OCI-LY3 (cell line): Measurements from ENCODE around the gene CCT8.

Source experiments
- H2AFZ ChIP-seq: fragments of 200-600, 300-600 bp; shearing (Covaris generic); 2 replicates; pipeline ENCODE4 v1.6.0; 2014; ENCODE audit warnings: antibody characterized with exemption, low read depth, low read length
- H3K27ac ChIP-seq: fragments of 200-600, 300-600 bp; sonication (generic); 2 replicates; pipeline ENCODE4 v1.5.1; 2014; ENCODE audit warnings: mild to moderate bottlenecking, low read length, moderate library complexity, mixed read lengths
- H3K27me3 ChIP-seq: fragments of 200-600, 300-600 bp; sonication (generic); 2 replicates; pipeline ENCODE4 v1.6.1; 2014; ENCODE audit warnings: low read depth, low read length, mixed read lengths
- H3K36me3 ChIP-seq: fragments of 200-600, 300-600 bp; sonication (generic); replicated peaks from 2 replicates; pipeline ENCODE3; 2014; ENCODE audit warnings: low read depth, low read length, mixed read lengths
- H3K4me1 ChIP-seq: fragments of 300-600, 200-600 bp; sonication (generic); 2 replicates; pipeline ENCODE4 v1.6.1; 2014; ENCODE audit warnings: low read length, mixed read lengths
- H3K4me2 ChIP-seq: fragments of 200-600, 300-600 bp; sonication (generic); 2 replicates; pipeline ENCODE4 v1.6.1; 2014; ENCODE audit warnings: low read length, mixed read lengths
- H3K4me3 ChIP-seq: fragments of 300-600, 200-600 bp; sonication (generic); 2 replicates; pipeline ENCODE4 v1.5.1; 2014; ENCODE audit warnings: antibody characterized with exemption, mild to moderate bottlenecking, low read length, moderate library complexity
- H3K79me2 ChIP-seq: fragments of 300-600, 200-600 bp; shearing (Covaris generic); 2 replicates; pipeline ENCODE4 v1.6.1; 2014; ENCODE audit warnings: mild to moderate bottlenecking, low read length, mixed read lengths
- H3K9ac ChIP-seq: fragments of 300-600, 200-600 bp; shearing (Covaris generic); 2 replicates; pipeline ENCODE4 v1.6.0; 2014; ENCODE audit warnings: mild to moderate bottlenecking, low read length, moderate library complexity
- H3K9me3 ChIP-seq: fragments of 200-600, 300-600 bp; shearing (Covaris generic); 2 replicates; pipeline ENCODE4 v1.6.1; 2014; ENCODE audit warnings: low read length, mixed read lengths; ENCODE audit not compliant: insufficient read depth
- H4K20me1 ChIP-seq: fragments of 200-600, 300-600 bp; sonication (generic); 2 replicates; pipeline ENCODE4 v1.6.1; 2016; ENCODE audit warnings: low read length, mixed read lengths; ENCODE audit not compliant: insufficient read depth
- EZH2phosphoT487 ChIP-seq: fragments of 200-600 bp; shearing (Covaris generic); IDR thresholded peaks from 2 replicates; pipeline ENCODE4 v1.6.1; 2018; ENCODE audit warnings: antibody characterized with exemption, mixed run types, low read depth
- TF ChIP-seq, protein P1 (sequence below): fragments of 200-600, 300-600 bp; sonication (generic); IDR thresholded peaks from 2 replicates; pipeline ENCODE4 v1.5.1; 2014; ENCODE audit warnings: antibody characterized with exemption, low read length, low read depth

CCT8 gene, protein sequence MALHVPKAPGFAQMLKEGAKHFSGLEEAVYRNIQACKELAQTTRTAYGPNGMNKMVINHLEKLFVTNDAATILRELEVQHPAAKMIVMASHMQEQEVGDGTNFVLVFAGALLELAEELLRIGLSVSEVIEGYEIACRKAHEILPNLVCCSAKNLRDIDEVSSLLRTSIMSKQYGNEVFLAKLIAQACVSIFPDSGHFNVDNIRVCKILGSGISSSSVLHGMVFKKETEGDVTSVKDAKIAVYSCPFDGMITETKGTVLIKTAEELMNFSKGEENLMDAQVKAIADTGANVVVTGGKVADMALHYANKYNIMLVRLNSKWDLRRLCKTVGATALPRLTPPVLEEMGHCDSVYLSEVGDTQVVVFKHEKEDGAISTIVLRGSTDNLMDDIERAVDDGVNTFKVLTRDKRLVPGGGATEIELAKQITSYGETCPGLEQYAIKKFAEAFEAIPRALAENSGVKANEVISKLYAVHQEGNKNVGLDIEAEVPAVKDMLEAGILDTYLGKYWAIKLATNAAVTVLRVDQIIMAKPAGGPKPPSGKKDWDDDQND

DNA sequence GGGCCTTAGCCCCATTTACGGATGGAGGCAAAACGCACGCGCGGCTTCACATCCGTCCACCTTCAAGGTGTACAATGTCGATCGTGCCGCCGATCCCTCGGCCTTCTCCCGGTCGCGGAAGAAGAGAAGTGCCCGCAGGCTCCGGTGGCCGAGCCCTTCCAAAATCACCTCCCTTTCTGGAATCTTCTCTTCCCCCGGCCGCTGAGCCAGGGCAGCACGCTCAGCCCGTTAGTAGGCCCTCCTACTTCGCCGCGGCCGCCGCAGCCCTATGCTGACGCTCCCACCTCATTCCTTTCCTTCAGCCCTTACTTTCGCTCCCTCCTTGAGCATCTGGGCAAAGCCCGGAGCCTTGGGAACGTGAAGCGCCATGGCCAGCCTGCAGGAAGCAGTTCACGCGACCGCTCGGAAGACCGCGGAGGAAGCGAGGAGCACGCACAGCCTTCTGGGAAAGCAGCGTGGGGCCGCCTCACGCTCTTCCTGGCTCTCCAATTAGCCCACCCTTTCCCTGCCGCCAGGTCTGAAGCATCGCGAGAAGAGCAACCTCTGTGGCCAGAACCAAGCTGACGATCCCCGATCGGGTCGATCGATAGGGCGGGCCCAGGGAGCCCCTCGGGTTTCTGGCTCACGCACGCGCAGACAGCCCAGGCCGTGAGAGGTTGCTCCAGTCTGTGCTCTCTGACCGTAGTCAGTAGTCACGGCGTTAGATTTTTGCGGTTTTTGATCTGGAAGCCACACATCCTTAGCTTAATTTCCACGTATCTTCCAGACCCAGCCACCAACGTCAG lies at the start of gene CCT8:
TSS of gene CCT8 (minus strand) at position 427 of the 785 bp plus-strand sequence. CDS start at position 369, 58 bp downstream.
- TF ChIP-seq EZH2phosphoT487: no peak
- TF ChIP-seq, protein P1, sequence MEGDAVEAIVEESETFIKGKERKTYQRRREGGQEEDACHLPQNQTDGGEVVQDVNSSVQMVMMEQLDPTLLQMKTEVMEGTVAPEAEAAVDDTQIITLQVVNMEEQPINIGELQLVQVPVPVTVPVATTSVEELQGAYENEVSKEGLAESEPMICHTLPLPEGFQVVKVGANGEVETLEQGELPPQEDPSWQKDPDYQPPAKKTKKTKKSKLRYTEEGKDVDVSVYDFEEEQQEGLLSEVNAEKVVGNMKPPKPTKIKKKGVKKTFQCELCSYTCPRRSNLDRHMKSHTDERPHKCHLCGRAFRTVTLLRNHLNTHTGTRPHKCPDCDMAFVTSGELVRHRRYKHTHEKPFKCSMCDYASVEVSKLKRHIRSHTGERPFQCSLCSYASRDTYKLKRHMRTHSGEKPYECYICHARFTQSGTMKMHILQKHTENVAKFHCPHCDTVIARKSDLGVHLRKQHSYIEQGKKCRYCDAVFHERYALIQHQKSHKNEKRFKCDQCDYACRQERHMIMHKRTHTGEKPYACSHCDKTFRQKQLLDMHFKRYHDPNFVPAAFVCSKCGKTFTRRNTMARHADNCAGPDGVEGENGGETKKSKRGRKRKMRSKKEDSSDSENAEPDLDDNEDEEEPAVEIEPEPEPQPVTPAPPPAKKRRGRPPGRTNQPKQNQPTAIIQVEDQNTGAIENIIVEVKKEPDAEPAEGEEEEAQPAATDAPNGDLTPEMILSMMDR: no peak
- peak within 1 kb of the TSS; percentile 94 for H3K9ac ChIP-seq
- peak within 1 kb of the TSS; percentile 82 for H3K4me3 ChIP-seq
- no peaks in the 10 kb centered on the region for H3K9me3 ChIP-seq
- peaks cover 19% of the 10 kb centered on the region for H3K4me1 ChIP-seq
- peaks cover 58% of the 10 kb centered on the region for H3K79me2 ChIP-seq
- peaks cover 23% of the 10 kb centered on the region for H3K36me3 ChIP-seq
- no peaks in the 10 kb centered on the region for H3K27me3 ChIP-seq
- peaks cover 35% of the 10 kb centered on the region for H4K20me1 ChIP-seq
- H3K27ac ChIP-seq: peak within 1 kb of the TSS; percentile 74
- peak within 1 kb of the TSS; percentile 84 for H2AFZ ChIP-seq
- peak within 1 kb of the TSS; percentile 96 for H3K4me2 ChIP-seq

GRCh38 chr21:29121759-29122158 lies 48.3 kb upstream of the CCT8 start:
- H3K4me1 ChIP-seq: peaks cover 64% of the 10 kb centered on the region
- H3K9ac ChIP-seq: peak overlapping the region; percentile 61
- H3K9me3 ChIP-seq: no peaks in the 10 kb centered on the region
- no peaks in the 10 kb centered on the region for H4K20me1 ChIP-seq
- no peaks in the 10 kb centered on the region for H3K36me3 ChIP-seq
- H3K27ac ChIP-seq: peak overlapping the region; percentile 86
- TF ChIP-seq EZH2phosphoT487: no peak
- TF ChIP-seq, protein P1: no peak
- H3K79me2 ChIP-seq: no peaks in the 10 kb centered on the region
- peak overlapping the region; percentile 73 for H3K4me3 ChIP-seq
- no peak overlapping the region for H2AFZ ChIP-seq
- peak overlapping the region; percentile 92 for H3K4me2 ChIP-seq
- H3K27me3 ChIP-seq: no peaks in the 10 kb centered on the region

GRCh38 chr21:29117372-29117955 lies 44.0 kb upstream of the CCT8 start:
- H3K4me1 ChIP-seq: peaks cover 42% of the 10 kb centered on the region
- H3K27ac ChIP-seq: peak overlapping the region; percentile 58
- H3K79me2 ChIP-seq: no peaks in the 10 kb centered on the region
- H3K9ac ChIP-seq: peak overlapping the region; percentile 29; the same call in 1 of the 2 replicates
- H3K9me3 ChIP-seq: no peaks in the 10 kb centered on the region
- H3K27me3 ChIP-seq: no peaks in the 10 kb centered on the region
- no peak overlapping the region for H2AFZ ChIP-seq
- TF ChIP-seq, protein P1: no peak
- no peak for TF ChIP-seq EZH2phosphoT487
- peak overlapping the region; percentile 67 for H3K4me2 ChIP-seq
- peak overlapping the region; percentile 54 for H3K4me3 ChIP-seq
- no peaks in the 10 kb centered on the region for H3K36me3 ChIP-seq
- no peaks in the 10 kb centered on the region for H4K20me1 ChIP-seq
